Nephron progenitor cell (in vitro differentiated cells): ENCODE data around the gene IMPG1.
"Not testable (repeated sequence)": the region's sequence is repeated elsewhere in the genome, so short reads cannot be mapped to it uniquely, and the experiment has no call there.

Experiments used
- DNase-seq: peaks from one replicate; pipeline ENCODE4 v3.0.0; 2021
- H3K27ac Mint-ChIP-seq: 2 replicates; pipeline ENCODE4 v1.8.0; 2021; ENCODE audit warnings: mild to moderate bottlenecking, moderate library complexity, mixed read lengths
- H3K27me3 Mint-ChIP-seq: 2 replicates; pipeline ENCODE4 v1.8.0; 2021; ENCODE audit warnings: mild to moderate bottlenecking, low read depth, mixed read lengths; ENCODE audit not compliant: poor library complexity
- H3K36me3 Mint-ChIP-seq: 2 replicates; pipeline ENCODE4 v1.8.0; 2021; ENCODE audit warnings: low read depth, mixed read lengths
- H3K4me1 Mint-ChIP-seq: 2 replicates; pipeline ENCODE4 v1.8.0; 2021; ENCODE audit warnings: mixed read lengths
- H3K4me3 Mint-ChIP-seq: 2 replicates; pipeline ENCODE4 v1.8.0; 2021; ENCODE audit warnings: mild to moderate bottlenecking, moderate library complexity, mixed read lengths
- H3K9me3 Mint-ChIP-seq: 2 replicates; pipeline ENCODE4 v1.8.0; 2021; ENCODE audit warnings: mild to moderate bottlenecking, moderate library complexity, mixed read lengths
- TF ChIP-seq, protein P1 (sequence below): fragments of 200-600 bp; sonication (generic); IDR thresholded peaks from 2 replicates; pipeline ENCODE4 v1.5.0; 2021; ENCODE audit warnings: antibody characterized with exemption

IMPG1 gene

DNA sequence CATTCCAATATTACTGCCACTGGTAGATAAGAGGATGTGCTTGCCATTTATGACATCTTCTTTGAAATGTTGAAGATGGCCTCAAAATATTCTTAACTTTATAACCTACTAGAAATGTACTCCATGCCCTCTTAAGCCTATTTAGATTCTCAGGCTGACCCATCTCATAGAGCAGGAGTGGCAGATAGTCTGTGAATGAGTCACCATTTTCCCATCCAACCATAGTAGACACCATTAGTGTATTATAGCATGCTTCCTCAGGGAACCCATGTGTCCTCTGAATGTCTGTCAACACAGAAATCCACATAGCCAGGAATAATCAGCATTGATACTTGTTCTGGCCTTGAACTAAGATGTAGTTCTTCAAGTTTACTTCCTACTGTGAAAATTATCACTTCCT is 150.2 kb downstream of the IMPG1 start:
- Mint-ChIP-seq H3K4me3 (no peak overlapping the region), H3K27me3 (no peaks in the 10 kb centered on the region), H3K27ac (no peak overlapping the region), H3K9me3 (no peaks in the 10 kb centered on the region), H3K4me1 (no peaks in the 10 kb centered on the region), H3K36me3 (peaks cover 9% of the 10 kb centered on the region)
- TF ChIP-seq, protein P1, sequence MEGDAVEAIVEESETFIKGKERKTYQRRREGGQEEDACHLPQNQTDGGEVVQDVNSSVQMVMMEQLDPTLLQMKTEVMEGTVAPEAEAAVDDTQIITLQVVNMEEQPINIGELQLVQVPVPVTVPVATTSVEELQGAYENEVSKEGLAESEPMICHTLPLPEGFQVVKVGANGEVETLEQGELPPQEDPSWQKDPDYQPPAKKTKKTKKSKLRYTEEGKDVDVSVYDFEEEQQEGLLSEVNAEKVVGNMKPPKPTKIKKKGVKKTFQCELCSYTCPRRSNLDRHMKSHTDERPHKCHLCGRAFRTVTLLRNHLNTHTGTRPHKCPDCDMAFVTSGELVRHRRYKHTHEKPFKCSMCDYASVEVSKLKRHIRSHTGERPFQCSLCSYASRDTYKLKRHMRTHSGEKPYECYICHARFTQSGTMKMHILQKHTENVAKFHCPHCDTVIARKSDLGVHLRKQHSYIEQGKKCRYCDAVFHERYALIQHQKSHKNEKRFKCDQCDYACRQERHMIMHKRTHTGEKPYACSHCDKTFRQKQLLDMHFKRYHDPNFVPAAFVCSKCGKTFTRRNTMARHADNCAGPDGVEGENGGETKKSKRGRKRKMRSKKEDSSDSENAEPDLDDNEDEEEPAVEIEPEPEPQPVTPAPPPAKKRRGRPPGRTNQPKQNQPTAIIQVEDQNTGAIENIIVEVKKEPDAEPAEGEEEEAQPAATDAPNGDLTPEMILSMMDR: no peak
- DNase-seq: no peak

DNA sequence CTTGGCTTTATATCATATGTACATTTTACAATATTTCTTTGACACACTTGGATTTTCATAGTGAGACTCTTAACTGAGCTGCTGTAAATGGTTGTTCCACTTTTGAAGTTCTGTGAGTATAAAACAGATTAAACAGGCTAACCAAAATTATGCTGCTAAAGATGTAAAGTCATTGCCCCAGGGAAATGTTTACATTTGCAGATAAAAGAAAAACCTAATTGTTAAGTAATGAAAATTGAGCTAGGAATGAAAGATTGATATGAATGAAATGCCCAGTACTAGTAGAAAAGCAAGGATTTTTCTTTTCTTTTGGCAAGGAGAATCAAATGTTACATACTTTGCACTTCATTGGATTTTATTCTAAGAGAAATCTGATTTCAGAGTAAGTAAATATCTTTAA is 159.4 kb downstream of the IMPG1 start:
- no peaks in the 10 kb centered on the region for H3K9me3 Mint-ChIP-seq
- no peaks in the 10 kb centered on the region for H3K27me3 Mint-ChIP-seq
- DNase-seq: no peak
- H3K4me3 Mint-ChIP-seq: no peak overlapping the region
- TF ChIP-seq, protein P1: no peak
- H3K27ac Mint-ChIP-seq: no peak overlapping the region
- peaks cover 9% of the 10 kb centered on the region for H3K4me1 Mint-ChIP-seq
- H3K36me3 Mint-ChIP-seq: peaks cover 7% of the 10 kb centered on the region

DNA sequence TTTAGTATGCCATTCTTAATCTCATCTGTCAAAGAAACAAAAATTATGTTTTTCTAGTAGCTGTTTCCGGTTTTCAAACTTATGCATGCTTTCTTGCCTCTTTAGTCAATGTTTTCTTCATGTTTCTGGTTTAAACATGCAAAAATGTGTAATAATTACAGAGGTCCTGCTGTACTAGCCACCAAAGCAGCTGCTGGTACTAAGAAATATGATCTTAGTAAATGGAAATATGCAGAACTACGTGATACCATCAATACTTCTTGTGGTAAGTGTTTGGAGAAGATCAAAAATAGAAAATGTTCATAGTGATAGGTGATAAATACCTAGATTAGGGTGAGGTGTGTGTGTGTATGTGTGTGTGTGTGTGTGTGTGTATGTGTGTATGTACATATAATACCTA is 165.0 kb downstream of the IMPG1 start:
- DNase-seq: no peak
- peaks cover 3% of the 10 kb centered on the region for H3K27me3 Mint-ChIP-seq
- TF ChIP-seq, protein P1: no peak
- H3K9me3 Mint-ChIP-seq: peaks cover 24% of the 10 kb centered on the region
- H3K4me1 Mint-ChIP-seq: no peaks in the 10 kb centered on the region
- H3K36me3 Mint-ChIP-seq: peaks cover 22% of the 10 kb centered on the region
- H3K4me3 Mint-ChIP-seq: no peak overlapping the region
- H3K27ac Mint-ChIP-seq: no peak overlapping the region

DNA sequence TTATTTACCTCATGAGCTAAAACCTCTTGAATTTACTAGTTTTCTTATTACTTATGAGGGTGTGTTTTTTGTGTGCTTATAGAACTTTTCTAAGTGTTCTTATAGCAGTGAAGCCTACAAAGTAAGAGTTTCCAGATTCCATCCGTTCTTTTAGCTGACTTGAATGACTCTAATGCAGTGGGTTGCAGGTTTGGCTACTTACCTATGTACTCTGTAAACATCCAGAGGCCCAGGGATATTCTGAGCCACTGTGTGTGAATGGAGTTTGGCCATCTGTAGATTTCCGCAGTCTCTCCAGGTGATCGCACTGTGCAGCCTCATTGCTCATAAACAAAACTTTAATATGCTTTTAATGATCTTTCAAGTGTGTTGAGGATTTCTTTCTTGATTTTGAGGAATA is 165.6 kb downstream of the IMPG1 start:
- Mint-ChIP-seq H3K4me3 (no peak overlapping the region), H3K27ac (no peak overlapping the region), H3K36me3 (peaks cover 22% of the 10 kb centered on the region), H3K9me3 (peaks cover 24% of the 10 kb centered on the region), H3K4me1 (no peaks in the 10 kb centered on the region), H3K27me3 (peaks cover 3% of the 10 kb centered on the region)
- TF ChIP-seq, protein P1: no peak
- DNase-seq: no peak

DNA sequence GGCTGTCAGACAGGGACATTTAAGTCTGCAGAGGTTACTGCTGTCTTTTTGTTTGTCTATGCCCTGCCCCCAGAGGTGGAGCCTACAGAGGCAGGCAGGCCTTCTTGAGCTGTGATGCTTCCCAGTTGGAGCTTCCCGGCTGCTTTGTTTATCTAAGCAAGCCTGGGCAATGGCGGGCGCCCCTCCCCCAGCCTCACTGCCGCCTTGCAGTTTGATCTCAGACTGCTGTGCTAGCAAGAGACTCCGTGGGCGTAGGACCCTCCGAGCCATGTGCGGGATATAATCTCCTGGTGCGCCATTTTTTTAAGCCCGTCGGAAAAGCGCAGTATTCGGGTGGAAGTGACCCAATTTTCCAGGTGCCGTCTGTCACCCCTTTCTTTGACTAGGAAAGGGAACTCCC is 167.3 kb downstream of the IMPG1 start:
- H3K4me1 Mint-ChIP-seq, H3K27ac Mint-ChIP-seq, H3K4me3 Mint-ChIP-seq, DNase-seq, H3K27me3 Mint-ChIP-seq: not testable (repeated sequence)
- Mint-ChIP-seq H3K36me3 (peaks cover 25% of the 10 kb centered on the region), H3K9me3 (peaks cover 27% of the 10 kb centered on the region)

DNA sequence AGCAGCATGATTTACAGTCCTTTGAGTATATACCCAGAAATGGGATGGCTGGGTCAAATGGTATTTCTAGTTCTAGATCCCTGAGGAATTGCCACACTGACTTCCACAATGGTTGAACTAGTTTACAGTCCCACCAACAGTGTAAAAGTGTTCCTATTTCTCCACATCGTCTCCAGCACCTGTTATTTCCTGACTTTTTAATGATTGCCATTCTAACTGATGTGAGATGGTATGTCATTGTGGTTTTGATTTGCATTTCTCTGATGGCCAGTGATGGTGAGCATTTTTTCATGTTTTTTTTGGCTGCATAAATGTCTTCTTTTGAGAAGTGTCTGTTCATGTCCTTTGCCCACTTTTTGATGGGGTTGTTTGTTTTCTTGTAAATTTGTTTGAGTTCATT is 172.2 kb downstream of the IMPG1 start:
- Mint-ChIP-seq H3K36me3 (peaks cover 19% of the 10 kb centered on the region), H3K9me3 (peaks cover 17% of the 10 kb centered on the region)
- not testable (repeated sequence) for H3K27ac Mint-ChIP-seq, H3K4me3 Mint-ChIP-seq, H3K4me1 Mint-ChIP-seq, H3K27me3 Mint-ChIP-seq, DNase-seq

DNA sequence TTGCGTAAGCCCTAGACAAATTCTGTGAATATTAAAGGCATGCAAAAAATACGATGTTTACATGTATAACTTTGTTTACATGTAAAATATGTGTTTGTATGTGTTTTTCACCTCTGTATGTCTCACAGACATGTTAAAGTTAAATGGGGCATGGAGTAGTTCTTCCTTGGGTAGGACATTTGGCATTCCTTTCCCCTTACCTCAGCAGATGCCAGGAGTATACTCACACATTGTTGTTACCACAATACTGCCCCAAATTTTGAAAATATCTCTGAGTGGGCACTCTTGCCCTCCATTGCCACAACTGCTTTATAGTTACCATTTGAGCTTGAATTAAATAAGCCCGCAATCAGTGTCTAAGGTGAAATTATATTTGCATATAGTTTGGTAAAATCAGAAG is 175.9 kb downstream of the IMPG1 start:
- Mint-ChIP-seq H3K27ac (no peak overlapping the region), H3K4me1 (no peaks in the 10 kb centered on the region), H3K4me3 (no peak overlapping the region), H3K27me3 (no peaks in the 10 kb centered on the region), H3K36me3 (peaks cover 9% of the 10 kb centered on the region), H3K9me3 (peaks cover 4% of the 10 kb centered on the region)
- no peak for DNase-seq
- TF ChIP-seq, protein P1: no peak
